Caco-2 (cell line): ENCODE measurements around the gene OXSR1. TPM values are rescaled to one million over a fixed set of nuclear protein-coding genes. Genes with fewer than 3 reads are reported as not detected.

ENCODE experiments used
- BruUV-seq: library from RNA; stranded (reverse); fragments of 400-500 nt; replicated peaks from 2 replicates; lab custom pipeline; 2021; lab: Mats Ljungman, UMichigan
- CTCF ChIA-PET: fragments of 300-600 bp; sonication (Branson Sonifier 250); formaldehyde crosslinking; loops from one replicate; lab custom pipeline; 2022; ENCODE audit warnings: antibody characterized with exemption; lab: Charles Lee
- POLR2A ChIA-PET: fragments of 300-600 bp; sonication (Branson Sonifier 250); formaldehyde crosslinking; loops from one replicate; lab custom pipeline; 2022; ENCODE audit warnings: antibody characterized with exemption; lab: Charles Lee
- DNase-seq, 2 experiments: peaks; one replicate each; pipeline versions ENCODE4 v3.0.0 to v3.0.0-alpha.2; 2020 to 2022
- H3K27me3 ChIP-seq: replicated peaks from 2 replicates; pipeline ENCODE4 v1.6.0; 2011; ENCODE audit warnings: low read length; ENCODE audit not compliant: control insufficient read depth, insufficient read depth
- H3K36me3 ChIP-seq: 2 replicates; pipeline ENCODE4 v1.5.1; 2011; ENCODE audit warnings: low read length; ENCODE audit not compliant: control insufficient read depth, insufficient read depth
- H3K4me1 ChIP-seq: fragments of 250-450 bp; sonication (Bioruptor Pico); 2 replicates; pipeline ENCODE4 v1.5.1; 2020; ENCODE audit warnings: mild to moderate bottlenecking
- H3K4me3 ChIP-seq: 2 replicates; pipeline ENCODE4 v1.5.1; 2011; ENCODE audit warnings: low read depth, mild to moderate bottlenecking, control low read depth, low read length
- H3K9me3 ChIP-seq: fragments of 250-450 bp; sonication (Bioruptor Pico); 2 replicates; pipeline ENCODE4 v1.5.1; 2020; ENCODE audit warnings: mild to moderate bottlenecking, moderate library complexity
- H3K27ac Mint-ChIP-seq: one replicate; pipeline ENCODE4 v1.8.0; 2022; ENCODE audit warnings: mixed read lengths; ENCODE audit not compliant: unreplicated experiment
- H3K27me3 Mint-ChIP-seq: one replicate; pipeline ENCODE4 v1.8.0; 2022; ENCODE audit warnings: mixed read lengths; ENCODE audit not compliant: insufficient read depth, unreplicated experiment
- H3K36me3 Mint-ChIP-seq: one replicate; pipeline ENCODE4 v1.8.0; 2022; ENCODE audit warnings: mild to moderate bottlenecking, mixed read lengths; ENCODE audit not compliant: insufficient read depth, unreplicated experiment
- H3K4me1 Mint-ChIP-seq: one replicate; pipeline ENCODE4 v1.8.0; 2022; ENCODE audit warnings: low read depth, mixed read lengths; ENCODE audit not compliant: unreplicated experiment
- H3K4me3 Mint-ChIP-seq: one replicate; pipeline ENCODE4 v1.8.0; 2022; ENCODE audit warnings: mild to moderate bottlenecking, moderate library complexity, mixed read lengths; ENCODE audit not compliant: unreplicated experiment
- H3K9me3 Mint-ChIP-seq: one replicate; pipeline ENCODE4 v1.8.0; 2022; ENCODE audit warnings: mixed read lengths; ENCODE audit not compliant: unreplicated experiment
- CTCF ChIP-seq, 2 experiments: fragments of 200-600 bp in 1 of 2; IDR thresholded peaks; 1 replicate in 1 of 2; 2 replicates in 1 of 2; pipeline versions ENCODE4 v1.5.1 to v1.8.0; 2011 to 2022; ENCODE audit warnings: antibody characterized with exemption in 1 of 2, control low read depth in 1 of 2, inconsistent platforms in 1 of 2, low read depth in 1 of 2, low read length in 1 of 2, mild to moderate bottlenecking in 1 of 2, moderate library complexity in 1 of 2; ENCODE audit not compliant: insufficient read depth in 1 of 2, severe bottlenecking in 1 of 2, unreplicated experiment in 1 of 2
- intact Hi-C: fragments of 100-400 bp; cut with micrococcal nuclease; formaldehyde crosslinking; loops from one replicate; pipeline ENCODE4 v1.10.0; 2022; ENCODE audit not compliant: unreplicated experiment
- total RNA-seq: library from RNA; stranded (reverse); gene quantifications from 2 replicates; pipeline ENCODE4 v1.2.3, GENCODE V29; 2022

OXSR1 gene
- total RNA-seq, 1 experiment from 2014 or later, result 39.2 TPM

GRCh38 chr3:38204599-38205471 is 39.5 kb downstream of the OXSR1 start:
- ChIA-PET POLR2A (no interaction called here), CTCF (no interaction called here)
- H3K9me3 ChIP-seq, result no peaks in the 10 kb centered on the region
- no peaks in the 10 kb centered on the region for H3K36me3 ChIP-seq
- H3K36me3 Mint-ChIP-seq, result peaks cover 40% of the 10 kb centered on the region
- no peak for DNase-seq
- H3K4me1 ChIP-seq, result no peaks in the 10 kb centered on the region
- H3K27me3 ChIP-seq, result no peaks in the 10 kb centered on the region
- H3K4me1 Mint-ChIP-seq, result no peaks in the 10 kb centered on the region
- H3K9me3 Mint-ChIP-seq, result no peaks in the 10 kb centered on the region
- H3K4me3 ChIP-seq, result no peak overlapping the region
- H3K4me3 Mint-ChIP-seq, result no peak overlapping the region
- TF ChIP-seq CTCF (IDR thresholded peaks at IDR 0.05; ENCODE audit: insufficient read depth in 1 of 2, low read depth in 1 of 2, low read length in 1 of 2, severe bottlenecking in 1 of 2, unreplicated experiment in 1 of 2), result no peak
- H3K27me3 Mint-ChIP-seq, result no peaks in the 10 kb centered on the region
- no peak overlapping the region for H3K27ac Mint-ChIP-seq
- intact Hi-C loops, result no loop called here
- BruUV-seq, result no TSS peak

GRCh38 chr3:38205472-38205805 is 40.1 kb downstream of the OXSR1 start:
- no peaks in the 10 kb centered on the region for H3K9me3 ChIP-seq
- DNase-seq, result no peak
- no peak for TF ChIP-seq CTCF (IDR thresholded peaks at IDR 0.05; ENCODE audit: insufficient read depth in 1 of 2, low read depth in 1 of 2, low read length in 1 of 2, severe bottlenecking in 1 of 2, unreplicated experiment in 1 of 2)
- Mint-ChIP-seq H3K4me1 (no peaks in the 10 kb centered on the region), H3K4me3 (no peak overlapping the region), H3K27ac (no peak overlapping the region), H3K36me3 (peaks cover 40% of the 10 kb centered on the region), H3K27me3 (no peaks in the 10 kb centered on the region), H3K9me3 (no peaks in the 10 kb centered on the region)
- BruUV-seq, result no TSS peak
- POLR2A ChIA-PET, result no interaction called here
- no peaks in the 10 kb centered on the region for H3K36me3 ChIP-seq
- no peaks in the 10 kb centered on the region for H3K27me3 ChIP-seq
- intact Hi-C loops, result no loop called here
- H3K4me1 ChIP-seq, result no peaks in the 10 kb centered on the region
- CTCF ChIA-PET, result no interaction called here
- H3K4me3 ChIP-seq, result no peak overlapping the region

GRCh38 chr3:38207254-38208003 is 42.1 kb downstream of the OXSR1 start:
- intact Hi-C loops, result no loop called here
- Mint-ChIP-seq H3K4me3 (no peak overlapping the region), H3K27me3 (no peaks in the 10 kb centered on the region), H3K4me1 (no peaks in the 10 kb centered on the region), H3K27ac (no peak overlapping the region), H3K36me3 (peaks cover 35% of the 10 kb centered on the region), H3K9me3 (no peaks in the 10 kb centered on the region)
- DNase-seq, result no peak
- POLR2A ChIA-PET, result no interaction called here
- no TSS peak for BruUV-seq
- Histone ChIP-seq H3K4me3 (no peak overlapping the region), H3K36me3 (no peaks in the 10 kb centered on the region), H3K9me3 (no peaks in the 10 kb centered on the region), H3K27me3 (no peaks in the 10 kb centered on the region), H3K4me1 (no peaks in the 10 kb centered on the region)
- no peak for TF ChIP-seq CTCF (IDR thresholded peaks at IDR 0.05; ENCODE audit: insufficient read depth in 1 of 2, low read depth in 1 of 2, low read length in 1 of 2, severe bottlenecking in 1 of 2, unreplicated experiment in 1 of 2)
- CTCF ChIA-PET, result no interaction called here
